Esophagus muscularis mucosa (tissue), 4 donors: ENCODE data around the gene FXYD4. TPM values are rescaled to one million over a fixed set of nuclear protein-coding genes. Genes with fewer than 3 reads are reported as not detected.
"Not testable (repeated sequence)": the region's sequence is repeated elsewhere in the genome, so short reads cannot be mapped to it uniquely, and the experiment has no call there.

Experiments
- DNase-seq: peaks from one replicate; pipeline ENCODE4 v3.0.0-alpha.2; 2017; ENCODE audit errors: extremely low spot score
- H3K27ac ChIP-seq, 4 donors: fragments of 200-600 bp; sonication (generic); replicated peaks in 1 of 4; 1 replicate in 3 of 4; 2 replicates in 1 of 4; pipeline ENCODE4 v1.5.1; 2016 to 2019; ENCODE audit warnings: mild to moderate bottlenecking in 1 of 4
- H3K27me3 ChIP-seq, 4 donors: fragments of 200-600 bp; sonication (generic); one replicate each; pipeline versions ENCODE4 v1.5.1 to v1.6.0; 2016 to 2019
- H3K36me3 ChIP-seq, 4 donors: fragments of 200-600 bp; sonication (generic); one replicate each; pipeline ENCODE4 v1.5.1; 2016 to 2019
- H3K4me1 ChIP-seq, 4 donors: fragments of 200-600 bp; sonication (generic); one replicate each; pipeline ENCODE4 v1.5.1; 2016 to 2019
- H3K4me3 ChIP-seq, 4 donors: fragments of 200-600 bp; sonication (generic); 1 replicate in 2 of 4; 2 replicates in 2 of 4; pipeline ENCODE4 v1.5.1; 2016 to 2019; ENCODE audit warnings: mild to moderate bottlenecking in 4 of 4, moderate library complexity in 1 of 4
- H3K9me3 ChIP-seq, 4 donors: fragments of 200-600 bp; sonication (generic); 1 replicate in 3 of 4; 2 replicates in 1 of 4; pipeline ENCODE4 v1.5.1; 2016 to 2019
- EP300 ChIP-seq: sonication (generic); formaldehyde crosslinking; IDR thresholded peaks from one replicate; pipeline ENCODE4 v1.6.1; 2017; ENCODE audit warnings: antibody characterized with exemption
- POLR2A ChIP-seq: fragments of 450-650 bp; IDR thresholded peaks from one replicate; pipeline ENCODE4 v1.6.1; 2017; ENCODE audit warnings: antibody characterized with exemption, moderate library complexity, mild to moderate bottlenecking, low read depth
- POLR2AphosphoS5 ChIP-seq, 2 donors: sonication (generic); formaldehyde crosslinking; IDR thresholded peaks; one replicate each; pipeline ENCODE4 v1.6.1; 2017; ENCODE audit warnings: antibody characterized with exemption in 2 of 2
- WGBS: methylation state at CpG from one replicate; pipeline ENCODE4 v1.1.5; 2018; 5-methylcytosine and 5-hydroxymethylcytosine counted together
- intact Hi-C: fragments of 100-400 bp; cut with DNase I; formaldehyde crosslinking; loops from one replicate; pipeline ENCODE4 v1.15.1; 2023
- total RNA-seq, 4 donors: library from RNA; depleted of rRNA; stranded (reverse); fragments of >200 nt; gene quantifications; one replicate each; pipeline versions ENCODE4 v1.1.0 to v1.2.1, GENCODE V29; 2016
- TF ChIP-seq, protein P1 (sequence below), 3 experiments: fragments of 200-600 bp in 2 of 3; fragments of 450-650 bp in 1 of 3; sonication (generic) in 2 of 3; IDR thresholded peaks; one replicate each; pipeline ENCODE4 v1.5.1; 2017 to 2019; ENCODE audit warnings: antibody characterized with exemption in 3 of 3, mild to moderate bottlenecking in 2 of 3, moderate library complexity in 1 of 3

Gene FXYD4
- total RNA-seq, 4 donors from 2014 or later: not detected

DNA sequence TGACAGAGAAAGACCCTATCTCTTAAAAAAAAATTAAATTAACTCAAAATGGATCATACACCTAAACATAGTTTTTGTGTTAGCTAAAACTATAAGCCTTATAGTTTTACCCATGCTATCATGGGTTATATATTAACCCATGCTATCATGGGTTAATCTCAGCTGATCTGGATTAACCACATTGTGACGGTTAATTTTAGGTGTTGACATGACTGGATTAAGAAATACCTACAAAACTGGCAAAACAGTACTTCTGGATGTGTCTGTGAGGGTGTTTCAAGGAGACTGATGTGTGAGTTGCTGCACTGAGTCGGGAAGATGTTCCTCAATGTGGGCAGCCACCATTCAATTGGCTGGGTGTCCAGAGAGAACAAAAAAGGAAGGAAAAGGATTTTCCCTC lies 44.3 kb upstream of the FXYD4 start:
- H3K36me3 ChIP-seq: no peaks in the 10 kb centered on the region
- no peak for DNase-seq
- intact Hi-C loops: no loop called here
- 64% methylated on average over 2 of the region's 2 CpGs for WGBS
- H3K4me3 ChIP-seq: no peak overlapping the region
- no peak overlapping the region for H3K27ac ChIP-seq
- TF ChIP-seq POLR2AphosphoS5 (IDR thresholded peaks at IDR 0.05) (no peak), EP300 (no peak), POLR2A (no peak)
- TF ChIP-seq, protein P1, sequence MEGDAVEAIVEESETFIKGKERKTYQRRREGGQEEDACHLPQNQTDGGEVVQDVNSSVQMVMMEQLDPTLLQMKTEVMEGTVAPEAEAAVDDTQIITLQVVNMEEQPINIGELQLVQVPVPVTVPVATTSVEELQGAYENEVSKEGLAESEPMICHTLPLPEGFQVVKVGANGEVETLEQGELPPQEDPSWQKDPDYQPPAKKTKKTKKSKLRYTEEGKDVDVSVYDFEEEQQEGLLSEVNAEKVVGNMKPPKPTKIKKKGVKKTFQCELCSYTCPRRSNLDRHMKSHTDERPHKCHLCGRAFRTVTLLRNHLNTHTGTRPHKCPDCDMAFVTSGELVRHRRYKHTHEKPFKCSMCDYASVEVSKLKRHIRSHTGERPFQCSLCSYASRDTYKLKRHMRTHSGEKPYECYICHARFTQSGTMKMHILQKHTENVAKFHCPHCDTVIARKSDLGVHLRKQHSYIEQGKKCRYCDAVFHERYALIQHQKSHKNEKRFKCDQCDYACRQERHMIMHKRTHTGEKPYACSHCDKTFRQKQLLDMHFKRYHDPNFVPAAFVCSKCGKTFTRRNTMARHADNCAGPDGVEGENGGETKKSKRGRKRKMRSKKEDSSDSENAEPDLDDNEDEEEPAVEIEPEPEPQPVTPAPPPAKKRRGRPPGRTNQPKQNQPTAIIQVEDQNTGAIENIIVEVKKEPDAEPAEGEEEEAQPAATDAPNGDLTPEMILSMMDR (IDR thresholded peaks at IDR 0.05): no peak
- H3K9me3 ChIP-seq: no peaks in the 10 kb centered on the region
- H3K4me1 ChIP-seq: peaks cover 10 to 12% (median 12%) of the 10 kb centered on the region in 4 donors
- H3K27me3 ChIP-seq: no peaks in the 10 kb centered on the region

DNA sequence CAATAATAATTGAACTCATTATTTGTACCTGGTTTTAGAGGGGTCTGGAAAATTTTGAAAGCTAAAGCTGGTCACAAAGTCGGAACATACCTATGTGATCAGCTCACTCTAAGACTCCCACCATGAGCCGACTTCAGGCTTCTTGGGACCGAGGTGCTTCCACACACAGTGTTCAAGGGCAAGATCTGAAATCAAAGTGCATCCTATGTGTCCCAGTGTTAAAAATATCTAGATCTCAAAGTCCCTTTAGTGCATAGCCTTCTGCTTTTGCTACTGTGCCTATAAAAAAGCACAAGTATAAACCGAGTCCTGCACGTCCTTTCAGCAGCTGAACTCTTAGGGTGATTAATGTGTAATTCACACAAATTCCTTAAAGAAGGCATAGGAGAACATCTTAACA lies 43.5 kb upstream of the FXYD4 start:
- WGBS: 84% methylated on average over 5 of the region's 5 CpGs
- H3K36me3 ChIP-seq: no peaks in the 10 kb centered on the region
- no peaks in the 10 kb centered on the region for H3K9me3 ChIP-seq
- H3K27ac ChIP-seq: no peak overlapping the region
- DNase-seq: no peak
- intact Hi-C loops: no loop called here
- TF ChIP-seq POLR2A (no peak), EP300 (no peak), POLR2AphosphoS5 (IDR thresholded peaks at IDR 0.05) (no peak)
- TF ChIP-seq, protein P1 (IDR thresholded peaks at IDR 0.05): no peak
- H3K4me1 ChIP-seq: peaks cover 2 to 4% (median 4%) of the 10 kb centered on the region in 4 donors
- no peak overlapping the region for H3K4me3 ChIP-seq
- no peaks in the 10 kb centered on the region for H3K27me3 ChIP-seq

DNA sequence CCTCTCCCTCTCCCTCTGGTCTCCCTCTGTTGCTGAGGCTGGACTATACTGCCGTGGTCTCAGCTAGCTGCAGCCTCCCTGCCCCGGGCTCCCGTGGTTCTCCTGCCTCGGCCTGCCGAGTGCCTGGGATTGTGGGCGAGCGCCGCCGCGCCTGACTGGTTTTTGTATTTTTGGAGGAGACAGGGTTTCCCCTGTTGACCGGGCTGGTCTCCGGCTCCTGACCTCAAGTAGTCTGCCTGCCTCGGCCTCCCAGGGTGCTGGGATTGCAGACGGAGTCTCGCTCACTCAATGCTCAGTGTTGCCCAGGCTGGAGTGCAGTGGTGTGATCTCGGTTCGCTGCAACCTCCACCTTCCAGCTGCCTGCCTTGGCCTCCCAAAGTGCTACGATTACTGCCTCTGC lies 42.6 kb upstream of the FXYD4 start:
- H3K27me3 ChIP-seq, H3K27ac ChIP-seq, H3K4me1 ChIP-seq, DNase-seq, H3K4me3 ChIP-seq, H3K36me3 ChIP-seq, intact Hi-C loops, H3K9me3 ChIP-seq: not testable (repeated sequence)
- 89% methylated on average over 16 of the region's 18 CpGs for WGBS

DNA sequence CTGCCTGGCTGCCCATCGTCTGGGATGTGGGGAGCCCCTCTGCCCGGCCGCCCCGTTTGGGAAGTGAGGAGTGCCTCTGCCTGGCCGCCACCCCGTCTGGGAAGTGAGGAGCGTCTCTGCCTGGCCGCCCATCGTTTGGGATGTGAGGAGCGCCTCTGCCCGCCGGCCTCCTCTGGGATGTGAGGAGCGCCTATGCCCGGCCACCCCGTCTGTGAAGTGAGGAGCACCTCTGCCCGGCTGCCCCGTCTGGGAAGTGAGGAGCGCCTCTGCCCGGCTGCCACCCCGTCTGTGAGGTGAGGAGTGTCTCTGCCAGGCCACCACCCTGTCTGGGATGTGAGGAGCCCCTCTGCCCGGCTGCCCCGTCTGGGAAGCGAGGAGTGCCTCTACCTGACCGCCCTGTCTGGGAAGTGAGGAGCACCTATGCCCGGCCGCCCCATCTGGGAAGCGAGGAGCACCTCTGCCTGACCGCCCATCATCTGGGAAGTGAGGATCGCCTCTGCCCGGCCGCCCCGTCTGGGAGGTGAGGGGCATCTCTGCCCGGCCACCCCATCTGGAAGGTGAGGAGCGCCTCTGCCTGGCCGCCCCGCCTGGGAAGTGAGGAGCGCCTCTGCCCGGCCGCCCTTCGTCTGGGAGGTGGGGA lies 42.1 kb upstream of the FXYD4 start:
- H3K36me3 ChIP-seq, H3K9me3 ChIP-seq, intact Hi-C loops, H3K4me3 ChIP-seq, DNase-seq, H3K27me3 ChIP-seq, H3K27ac ChIP-seq, H3K4me1 ChIP-seq: not testable (repeated sequence)
- 91% methylated on average over 37 of the region's 40 CpGs for WGBS

DNA sequence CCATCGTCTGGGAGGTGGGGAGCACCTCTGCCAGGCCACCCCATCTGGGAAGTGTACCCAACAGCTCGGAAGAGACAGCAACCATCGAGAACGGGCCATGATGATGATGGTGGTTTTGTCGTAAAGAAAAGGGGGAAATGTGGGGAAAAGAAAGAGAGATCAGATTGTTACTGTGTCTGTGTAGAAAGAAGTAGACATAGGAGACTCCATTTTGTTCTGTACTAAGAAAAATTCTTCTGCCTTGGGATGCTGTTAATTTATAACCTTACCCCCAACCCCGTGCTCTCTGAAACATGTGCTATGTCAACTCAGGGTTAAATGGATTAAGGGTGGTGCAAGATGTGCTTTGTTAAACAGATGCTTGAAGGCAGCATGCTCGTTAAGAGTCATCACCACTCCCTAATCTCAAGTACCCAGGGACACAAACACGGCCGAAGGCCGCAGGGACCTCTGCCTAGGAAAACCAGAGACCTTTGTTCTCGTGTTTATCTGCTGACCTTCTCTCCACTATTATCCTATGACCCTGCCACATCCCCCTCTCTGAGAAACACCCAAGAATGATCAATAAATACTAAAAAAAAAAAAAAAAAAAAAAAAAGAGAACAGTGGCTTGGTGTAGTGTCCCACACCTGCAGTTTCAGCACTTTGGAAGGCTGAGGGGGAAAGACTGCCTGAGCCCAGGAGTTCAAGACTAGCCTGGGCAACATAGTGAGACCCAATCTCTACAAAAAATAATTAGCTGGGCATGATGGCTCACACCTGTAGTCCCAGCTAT lies 41.2 kb upstream of the FXYD4 start:
- H3K27me3 ChIP-seq, H3K27ac ChIP-seq, H3K4me3 ChIP-seq, H3K4me1 ChIP-seq, H3K36me3 ChIP-seq, intact Hi-C loops, H3K9me3 ChIP-seq, DNase-seq: not testable (repeated sequence)
- WGBS: 78% methylated on average over 4 of the region's 11 CpGs

DNA sequence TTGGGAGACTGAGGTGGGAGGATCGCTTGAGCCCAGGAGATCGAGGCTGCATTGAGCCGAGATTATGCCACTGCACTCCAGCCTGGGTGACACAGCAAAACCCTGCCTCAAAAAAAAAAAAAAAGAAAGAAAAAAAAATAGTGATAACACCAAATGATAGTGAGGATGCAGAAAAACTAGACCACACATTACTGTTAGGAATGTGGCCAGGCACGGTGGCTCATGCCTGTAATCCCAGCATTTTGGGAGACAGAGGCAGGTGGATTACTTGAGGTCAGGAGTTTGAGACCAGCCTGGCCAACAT lies 40.7 kb upstream of the FXYD4 start:
- 88% methylated on average over 4 of the region's 4 CpGs for WGBS
- H3K27me3 ChIP-seq, H3K27ac ChIP-seq, H3K36me3 ChIP-seq, H3K4me3 ChIP-seq, DNase-seq, intact Hi-C loops, H3K9me3 ChIP-seq, H3K4me1 ChIP-seq: not testable (repeated sequence)

DNA sequence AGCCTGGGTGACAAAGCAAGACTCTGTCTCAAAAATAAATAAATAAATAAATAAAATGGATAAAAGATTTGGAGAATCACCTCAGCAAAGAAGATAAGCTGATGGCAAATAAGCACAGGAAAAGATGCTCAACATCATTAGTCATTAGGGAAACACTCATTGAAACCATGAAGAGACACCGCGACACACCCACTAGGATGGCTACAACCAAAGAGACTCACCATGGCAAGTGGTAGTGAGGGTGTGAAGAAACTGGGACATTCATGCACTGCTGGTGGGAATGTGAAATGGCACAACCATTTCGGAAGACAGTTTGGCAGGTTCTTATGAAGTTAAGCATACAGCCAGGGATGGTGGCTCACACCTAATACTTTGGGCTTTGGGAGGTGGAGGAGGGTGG lies 37.8 kb upstream of the FXYD4 start:
- no peak for DNase-seq
- H3K27me3 ChIP-seq: peaks cover 0 to 16% (median 0%) of the 10 kb centered on the region in 4 donors
- 98% methylated on average over 3 of the region's 3 CpGs for WGBS
- H3K4me1 ChIP-seq: no peaks in the 10 kb centered on the region
- no peak overlapping the region for H3K4me3 ChIP-seq
- TF ChIP-seq, protein P1 (IDR thresholded peaks at IDR 0.05): no peak
- no peak for TF ChIP-seq POLR2A
- no peak for TF ChIP-seq EP300
- TF ChIP-seq POLR2AphosphoS5 (IDR thresholded peaks at IDR 0.05): no peak
- H3K27ac ChIP-seq: no peak overlapping the region
- intact Hi-C loops: no loop called here
- no peaks in the 10 kb centered on the region for H3K9me3 ChIP-seq
- no peaks in the 10 kb centered on the region for H3K36me3 ChIP-seq
